Hepatocyte (in vitro differentiated cells): Measurements from ENCODE around the gene KANK3.

Experiments
- EZH2 ChIP-seq: fragments of 200-600 bp; sonication (generic); IDR thresholded peaks from 2 replicates; pipeline ENCODE4 v1.6.1; 2016; ENCODE audit warnings: antibody characterized with exemption, mild to moderate bottlenecking, borderline replicate concordance
- EZH2phosphoT487 ChIP-seq: fragments of 200-600 bp; sonication (generic); IDR thresholded peaks from one replicate; pipeline ENCODE4 v1.6.1; 2018; ENCODE audit warnings: antibody characterized with exemption, mild to moderate bottlenecking, low read depth, moderate library complexity; ENCODE audit not compliant: unreplicated experiment, severe bottlenecking
- TF ChIP-seq, protein P1 (sequence below): fragments of 200-600 bp; sonication (generic); IDR thresholded peaks from 2 replicates; pipeline ENCODE4 v1.5.1; 2016; ENCODE audit warnings: antibody characterized with exemption, mild to moderate bottlenecking; ENCODE audit not compliant: poor library complexity

DNA sequence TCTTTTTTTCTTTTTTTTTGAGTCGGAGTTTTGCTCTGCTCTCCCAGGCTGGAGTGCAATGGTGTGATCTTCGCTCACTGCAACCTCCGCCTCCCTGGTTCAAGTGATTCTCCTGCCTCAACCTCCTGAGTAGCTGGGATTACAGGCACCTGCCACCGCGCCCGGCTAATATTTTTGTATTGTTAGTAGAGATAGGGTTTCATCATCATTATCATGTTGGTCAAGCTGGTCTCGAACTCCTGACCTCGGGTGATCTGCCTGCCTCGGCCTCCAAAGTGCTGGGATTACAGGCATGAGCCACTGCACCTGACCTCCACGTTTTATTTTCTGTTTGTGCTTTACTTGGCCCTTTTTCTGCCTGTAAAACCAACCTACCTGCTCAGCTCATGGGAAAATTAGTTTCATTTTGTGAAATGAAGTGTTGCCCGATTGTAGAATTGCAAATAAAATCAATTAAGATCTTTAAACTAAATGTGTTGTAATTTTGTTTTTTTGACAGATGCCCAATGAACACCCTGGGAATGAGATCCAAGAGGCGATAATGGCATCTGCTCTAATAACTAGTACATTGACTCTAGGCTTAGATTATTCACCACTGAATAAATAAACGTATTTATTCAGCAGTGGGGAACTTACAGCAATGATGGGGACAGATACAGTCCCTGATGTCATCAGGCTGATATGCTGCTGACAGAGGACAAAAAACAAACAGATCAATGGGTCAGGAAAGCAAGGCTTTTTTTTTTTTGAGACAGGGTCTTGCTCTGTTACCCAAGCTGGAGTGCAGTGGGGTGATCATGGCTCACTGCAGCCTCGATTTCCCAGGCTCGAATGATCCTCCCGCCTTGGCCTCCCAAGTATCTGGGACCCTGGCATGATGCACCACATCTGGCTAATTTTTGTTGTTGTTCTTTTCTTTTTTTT, 44.9 kb upstream of the KANK3 start:
- TF ChIP-seq, protein P1, sequence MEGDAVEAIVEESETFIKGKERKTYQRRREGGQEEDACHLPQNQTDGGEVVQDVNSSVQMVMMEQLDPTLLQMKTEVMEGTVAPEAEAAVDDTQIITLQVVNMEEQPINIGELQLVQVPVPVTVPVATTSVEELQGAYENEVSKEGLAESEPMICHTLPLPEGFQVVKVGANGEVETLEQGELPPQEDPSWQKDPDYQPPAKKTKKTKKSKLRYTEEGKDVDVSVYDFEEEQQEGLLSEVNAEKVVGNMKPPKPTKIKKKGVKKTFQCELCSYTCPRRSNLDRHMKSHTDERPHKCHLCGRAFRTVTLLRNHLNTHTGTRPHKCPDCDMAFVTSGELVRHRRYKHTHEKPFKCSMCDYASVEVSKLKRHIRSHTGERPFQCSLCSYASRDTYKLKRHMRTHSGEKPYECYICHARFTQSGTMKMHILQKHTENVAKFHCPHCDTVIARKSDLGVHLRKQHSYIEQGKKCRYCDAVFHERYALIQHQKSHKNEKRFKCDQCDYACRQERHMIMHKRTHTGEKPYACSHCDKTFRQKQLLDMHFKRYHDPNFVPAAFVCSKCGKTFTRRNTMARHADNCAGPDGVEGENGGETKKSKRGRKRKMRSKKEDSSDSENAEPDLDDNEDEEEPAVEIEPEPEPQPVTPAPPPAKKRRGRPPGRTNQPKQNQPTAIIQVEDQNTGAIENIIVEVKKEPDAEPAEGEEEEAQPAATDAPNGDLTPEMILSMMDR: no peak
- no peak for TF ChIP-seq EZH2
- no peak for TF ChIP-seq EZH2phosphoT487
